DMS53 (cell line): ENCODE data around the gene CKAP5.
A peak's percentile ranks its signal among the peaks of the same experiment; 100 is the strongest.
"Not testable (repeated sequence)": the region's sequence is repeated elsewhere in the genome, so short reads cannot be mapped to it uniquely, and the experiment has no call there.

Source experiments
- DNase-seq: peaks from one replicate; lab custom pipeline; 2025; lab: John Stamatoyannopoulos, UW

The CKAP5 gene

DNA sequence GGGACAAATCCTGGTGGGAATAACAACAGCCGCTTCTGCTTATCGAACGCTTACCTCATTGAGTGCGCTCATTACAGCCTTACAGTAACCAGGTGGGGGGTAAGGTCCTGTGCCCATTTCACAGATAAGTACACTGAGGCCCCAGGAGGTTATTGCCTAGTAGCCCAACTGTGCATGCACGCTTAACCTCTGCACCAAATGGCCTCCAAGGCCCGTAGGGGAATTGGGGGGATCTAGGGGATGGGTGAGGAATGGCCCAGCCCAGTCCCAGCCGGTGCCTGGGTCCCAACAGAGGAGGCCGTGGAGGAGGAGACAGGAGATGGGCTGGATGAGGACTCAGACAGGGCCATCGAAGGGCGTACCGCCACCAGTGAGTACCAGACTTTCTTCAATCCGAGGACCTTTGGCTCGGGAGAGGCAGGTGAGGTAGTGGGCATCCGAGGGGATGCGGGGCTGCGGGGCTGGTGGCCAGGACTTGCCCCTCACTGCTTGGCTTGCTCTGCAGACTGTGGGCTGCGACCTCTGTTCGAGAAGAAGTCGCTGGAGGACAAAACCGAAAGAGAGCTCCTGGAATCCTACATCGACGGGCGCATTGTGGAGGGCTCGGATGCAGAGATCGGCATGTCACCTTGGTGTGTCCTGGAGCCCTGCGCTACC is 119.7 kb downstream of the CKAP5 start:
- no peak for DNase-seq

DNA sequence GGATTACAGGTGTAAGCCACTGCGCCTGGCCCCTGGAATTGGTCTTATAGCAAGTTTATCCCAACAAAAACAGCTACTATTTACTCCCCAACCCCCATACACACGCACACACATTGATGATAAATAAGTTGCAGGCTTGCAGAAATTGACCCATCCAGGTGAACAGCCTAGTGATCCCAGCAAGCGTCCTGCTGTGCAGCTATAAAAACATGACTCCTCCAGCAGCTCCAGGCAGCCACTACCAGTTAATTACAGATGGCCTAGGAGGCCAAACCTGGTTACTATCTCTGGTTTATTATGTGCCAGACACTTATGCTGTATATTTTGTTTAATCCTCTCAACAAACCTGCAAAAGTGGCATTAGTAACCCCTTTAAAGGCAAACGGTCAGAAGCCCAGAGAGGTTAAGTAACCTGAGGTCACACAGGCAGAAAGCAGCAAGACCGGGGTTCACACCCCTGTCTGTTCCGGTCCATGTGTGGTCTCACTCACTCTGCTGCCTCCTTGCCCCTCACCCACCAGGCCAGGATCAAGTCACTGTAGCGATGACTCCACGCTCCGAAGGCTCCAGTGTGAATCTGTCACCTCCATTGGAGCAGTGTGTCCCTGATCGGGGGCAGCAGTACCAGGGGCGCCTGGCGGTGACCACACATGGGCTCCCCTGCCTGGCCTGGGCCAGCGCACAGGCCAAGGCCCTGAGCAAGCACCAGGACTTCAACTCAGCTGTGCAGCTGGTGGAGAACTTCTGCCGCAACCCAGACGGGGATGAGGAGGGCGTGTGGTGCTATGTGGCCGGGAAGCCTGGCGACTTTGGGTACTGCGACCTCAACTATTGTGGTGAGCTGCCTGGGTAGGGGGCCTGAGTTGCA is 120.5 kb downstream of the CKAP5 start:
- no peak for DNase-seq

DNA sequence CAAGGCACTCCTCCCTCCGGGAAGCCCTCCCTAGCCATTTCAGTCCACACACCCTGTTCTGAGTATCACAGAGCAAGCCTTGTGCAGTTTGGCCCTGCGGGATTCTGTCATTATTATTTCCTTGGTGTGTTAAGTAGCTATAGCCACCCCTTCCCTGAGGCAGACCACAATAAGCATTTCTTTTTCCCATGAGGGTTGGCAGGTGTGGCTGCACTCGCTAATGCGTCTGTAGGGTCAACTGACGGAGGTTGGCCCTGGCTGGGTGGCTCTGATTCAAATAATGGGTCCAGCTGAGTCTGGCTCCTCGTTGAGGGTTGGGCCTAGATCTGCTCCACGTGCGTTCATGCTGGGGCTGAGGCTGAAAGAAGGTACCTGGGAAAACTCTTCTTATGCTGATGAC is 122.0 kb downstream of the CKAP5 start:
- no peak for DNase-seq

DNA sequence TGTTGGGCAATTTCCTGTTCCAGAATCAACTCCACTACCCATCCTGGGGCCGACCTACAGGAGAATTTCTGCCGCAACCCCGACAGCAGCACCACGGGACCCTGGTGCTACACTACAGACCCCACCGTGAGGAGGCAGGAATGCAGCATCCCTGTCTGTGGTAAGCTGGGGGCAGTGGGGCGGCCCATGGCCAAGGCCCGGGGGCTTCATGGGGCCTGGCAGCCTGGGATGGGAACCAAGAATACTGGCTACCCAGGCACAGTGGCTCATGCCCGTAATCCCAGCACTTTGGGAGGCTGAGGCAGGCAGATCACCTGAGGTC is 122.8 kb downstream of the CKAP5 start:
- DNase-seq, result no peak

DNA sequence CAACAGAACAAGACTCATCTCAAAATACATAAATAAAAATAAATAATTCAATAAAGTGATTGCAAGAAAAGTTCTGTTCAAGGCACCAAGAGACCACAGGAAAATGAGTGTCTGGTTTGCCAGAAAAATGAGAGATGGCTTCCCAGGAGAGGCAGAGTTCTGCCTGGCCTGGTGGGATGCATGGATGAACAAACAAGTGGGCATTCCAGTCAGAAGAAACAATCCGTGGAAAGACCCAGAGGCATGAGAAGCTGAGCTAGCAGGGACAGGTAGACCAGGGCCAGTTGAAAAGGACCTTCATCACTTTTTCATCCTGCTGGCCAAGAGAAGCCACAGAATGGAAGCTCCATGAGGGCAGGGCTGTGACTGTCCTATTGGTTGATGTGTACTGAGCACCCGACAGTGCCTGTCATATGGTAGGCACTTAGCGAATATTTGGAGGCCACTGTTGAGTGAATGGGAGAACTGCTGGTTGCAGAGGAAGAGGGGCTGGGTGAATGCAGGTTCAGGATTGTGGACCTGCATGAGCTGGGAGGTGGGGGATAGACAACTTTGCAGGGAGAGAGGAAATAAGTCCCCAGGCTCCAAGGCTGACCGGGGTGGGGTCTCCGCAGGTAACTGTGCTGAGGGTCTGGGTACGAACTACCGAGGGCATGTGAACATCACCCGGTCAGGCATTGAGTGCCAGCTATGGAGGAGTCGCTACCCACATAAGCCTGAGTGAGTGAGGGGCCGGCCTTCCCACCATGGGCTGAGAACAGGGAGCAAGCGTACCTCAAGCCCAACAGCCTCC is 123.3 kb downstream of the CKAP5 start:
- no peak for DNase-seq

DNA sequence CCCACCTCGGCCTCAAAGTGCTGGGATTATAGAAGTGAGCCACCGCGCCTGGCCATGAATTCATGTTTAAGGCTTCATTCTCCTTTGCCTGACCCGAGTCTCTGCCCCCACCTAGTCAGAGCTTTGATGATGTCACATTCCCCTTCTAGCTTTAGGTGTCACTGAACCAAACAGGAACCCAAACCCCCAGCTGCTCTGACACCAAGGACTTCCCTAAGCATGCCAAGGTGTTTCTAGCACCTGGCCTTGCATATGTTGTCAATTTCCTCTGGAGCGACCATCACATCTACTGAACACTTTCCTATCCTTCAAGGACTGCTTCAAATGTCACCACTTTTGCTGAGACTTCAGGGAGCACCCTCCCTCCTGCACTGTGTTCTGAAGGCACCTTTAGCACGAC is 124.8 kb downstream of the CKAP5 start:
- no peak for DNase-seq

DNA sequence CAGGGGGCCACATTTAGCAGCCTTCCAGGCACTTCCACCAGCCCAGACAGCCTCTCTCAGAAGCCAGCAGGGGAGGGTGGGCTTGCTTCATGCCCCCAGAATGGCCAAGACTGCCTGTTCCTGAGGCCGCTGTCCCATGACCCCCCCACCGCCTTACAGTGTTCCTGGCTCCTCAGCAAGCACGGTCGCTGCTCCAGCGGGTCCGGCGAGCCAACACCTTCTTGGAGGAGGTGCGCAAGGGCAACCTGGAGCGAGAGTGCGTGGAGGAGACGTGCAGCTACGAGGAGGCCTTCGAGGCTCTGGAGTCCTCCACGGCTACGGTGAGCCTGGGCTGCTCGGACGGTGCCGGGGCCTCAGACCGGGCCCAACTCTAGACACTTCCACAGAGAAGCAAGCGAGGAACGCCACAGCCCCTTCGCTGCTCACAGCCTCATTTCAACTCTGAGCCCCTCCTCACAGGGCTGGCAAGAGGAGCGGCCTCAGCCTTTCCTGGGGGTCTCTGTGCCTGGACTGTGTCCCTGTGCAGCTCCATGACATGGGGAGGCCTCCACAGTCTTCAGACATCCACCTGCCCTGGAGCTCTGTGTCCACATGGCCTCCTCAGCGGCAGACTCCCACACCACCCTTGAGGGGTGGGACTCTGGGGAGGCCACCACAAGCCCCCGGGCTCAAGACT is 126.4 kb downstream of the CKAP5 start:
- DNase-seq, result no peak

DNA sequence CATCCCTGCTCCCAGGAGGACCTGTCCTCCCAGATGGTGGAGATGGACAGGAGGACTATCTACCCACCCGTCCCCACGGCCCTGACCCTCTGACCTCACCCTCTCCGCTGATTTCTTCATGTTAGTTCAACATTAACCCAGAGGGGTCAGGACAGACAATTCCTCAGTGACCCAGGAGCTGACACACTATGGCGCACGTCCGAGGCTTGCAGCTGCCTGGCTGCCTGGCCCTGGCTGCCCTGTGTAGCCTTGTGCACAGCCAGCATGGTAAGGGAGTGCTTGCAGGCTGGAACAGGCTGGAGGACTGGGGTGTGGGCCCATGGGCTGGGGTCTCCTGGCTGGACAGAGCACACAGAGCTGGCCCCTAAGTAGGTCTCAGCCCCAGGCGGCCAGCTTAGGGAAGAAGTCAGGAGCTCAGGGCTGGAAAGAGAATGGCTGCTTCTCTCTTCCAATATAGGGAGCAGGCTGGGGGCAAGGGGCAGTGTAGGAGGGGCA is 127.0 kb downstream of the CKAP5 start, which contains the start of gene F2:
Gene F2 (plus strand): TSS at position 166 of the 495 bp plus-strand sequence. CDS start 23 bp downstream, at position 189.
- DNase-seq, result peak; percentile 28

DNA sequence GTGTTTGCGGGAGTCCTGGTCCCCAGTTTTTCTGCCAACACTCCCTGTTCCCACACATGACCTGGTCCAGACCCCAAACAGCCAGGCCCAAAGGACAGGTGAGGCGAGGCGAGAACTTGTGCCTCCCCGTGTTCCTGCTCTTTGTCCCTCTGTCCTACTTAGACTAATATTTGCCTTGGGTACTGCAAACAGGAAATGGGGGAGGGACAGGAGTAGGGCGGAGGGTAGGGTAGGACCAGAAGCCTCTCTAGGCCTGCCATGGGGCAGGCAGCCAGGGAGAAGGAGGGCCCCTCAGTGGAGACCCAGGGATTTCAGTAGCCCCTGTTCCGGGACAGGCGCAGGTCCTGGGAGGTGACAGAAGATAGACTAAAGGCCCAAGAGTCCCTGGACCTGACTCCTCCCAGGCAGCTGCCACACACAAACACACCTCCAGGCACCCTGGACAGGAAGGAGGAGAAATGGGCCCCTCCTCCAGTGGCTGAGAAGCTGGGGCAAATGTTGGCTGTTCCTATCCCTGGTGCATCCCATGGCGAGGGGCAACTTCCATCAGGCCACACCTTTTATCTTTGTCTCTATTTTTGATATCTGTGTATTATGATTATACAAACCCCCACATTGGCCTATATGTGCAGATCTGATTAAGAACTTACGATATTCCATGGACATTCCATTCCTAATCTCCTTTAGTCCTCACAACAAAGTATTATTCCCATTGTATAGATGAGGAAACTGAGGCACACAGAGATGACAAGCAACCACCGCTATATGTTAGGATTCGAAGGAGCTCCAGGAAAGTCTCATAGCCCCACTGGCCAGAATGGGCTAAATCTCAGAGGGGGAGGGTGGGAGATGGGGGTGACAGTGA is 127.7 kb downstream of the CKAP5 start:
- peak; percentile 91 for DNase-seq

DNA sequence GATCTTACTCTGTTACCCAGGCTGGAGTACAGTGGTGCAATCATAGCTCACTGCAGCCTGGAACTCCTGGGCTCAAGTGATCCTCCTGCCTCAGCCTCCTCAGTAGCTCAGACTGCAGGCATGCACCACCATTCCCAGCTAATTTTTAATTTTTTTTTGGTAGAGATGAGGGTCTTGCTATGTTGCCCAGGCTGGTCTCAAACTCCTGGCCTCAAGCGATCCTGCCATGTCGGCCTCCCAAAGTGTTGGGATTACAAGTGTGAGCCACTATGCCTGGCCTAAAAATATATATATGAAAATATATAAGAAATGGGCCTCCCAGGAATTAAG is 128.3 kb downstream of the CKAP5 start:
- DNase-seq, result not testable (repeated sequence)

DNA sequence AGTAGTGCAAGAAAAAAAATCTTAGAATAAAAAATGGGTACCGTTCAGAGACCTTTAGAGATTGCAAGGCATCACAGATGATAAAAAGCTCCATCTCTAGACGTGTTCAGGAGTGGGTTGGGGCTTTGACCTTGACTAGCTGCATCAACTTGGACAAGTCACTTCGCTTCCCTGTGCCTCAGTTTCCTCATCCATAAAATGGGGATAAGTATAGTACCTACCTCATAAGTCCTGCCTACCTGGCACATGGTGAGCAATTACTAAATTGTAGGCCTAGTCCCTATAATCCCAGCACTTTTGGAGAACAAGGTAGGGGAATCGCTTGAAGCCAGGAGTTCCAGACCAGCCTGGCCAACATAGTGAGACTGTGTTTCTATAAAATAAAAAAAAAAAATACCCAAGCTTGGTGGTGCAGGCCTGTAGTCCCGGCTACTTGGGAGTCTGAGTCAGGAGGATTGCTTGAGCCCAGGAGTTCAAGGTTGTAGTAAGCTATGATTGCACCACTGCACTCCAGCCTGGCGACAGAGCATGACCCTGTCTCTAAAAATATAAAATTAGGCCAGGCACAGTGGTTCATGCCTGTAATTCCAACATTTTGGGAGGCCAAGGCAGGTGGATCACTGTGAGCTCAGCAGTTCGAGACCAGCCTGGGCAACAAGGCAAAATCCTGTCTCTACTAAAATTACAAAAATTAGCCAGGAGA is 133.1 kb downstream of the CKAP5 start:
- DNase-seq, result no peak

DNA sequence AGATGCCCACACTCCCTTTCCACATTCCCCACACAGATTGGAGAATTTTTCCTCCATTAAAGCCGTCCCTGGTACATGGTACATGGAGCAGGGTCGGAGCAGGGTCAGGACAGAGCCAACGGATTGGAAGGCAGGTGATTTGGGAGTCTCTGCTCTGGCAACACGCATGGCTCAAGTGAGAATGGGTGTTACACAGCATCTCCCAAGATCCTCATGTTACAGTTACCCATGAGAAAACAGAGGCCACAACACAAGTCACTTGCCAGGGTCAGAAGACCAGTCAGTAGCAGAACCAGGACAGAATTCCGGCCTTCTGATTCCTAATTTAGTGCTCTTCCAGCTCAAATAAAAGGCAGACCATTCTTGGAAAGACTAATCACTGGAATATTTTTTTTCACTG is 134.8 kb downstream of the CKAP5 start:
- no peak for DNase-seq

DNA sequence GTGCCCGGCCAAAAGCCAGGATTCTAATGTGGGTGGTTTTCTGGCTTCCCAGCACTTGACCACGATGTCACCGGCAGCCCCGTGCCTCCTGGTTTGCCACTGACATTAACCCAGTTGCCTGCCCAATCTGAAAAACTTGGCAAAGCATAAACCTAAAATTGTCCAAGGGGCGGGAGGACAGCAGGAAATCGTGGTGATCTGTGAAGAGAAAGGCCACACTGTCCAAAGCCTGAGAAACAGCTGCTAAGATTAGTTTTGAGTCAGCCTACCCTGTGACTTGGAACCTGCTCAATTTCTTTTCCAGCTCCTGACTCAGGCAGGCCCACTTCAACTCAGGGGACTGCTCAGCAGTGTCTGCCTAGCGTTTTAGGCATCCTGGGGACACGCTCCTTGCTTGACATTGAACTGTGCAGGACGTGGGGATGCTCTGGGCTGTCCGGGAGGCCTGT is 135.2 kb downstream of the CKAP5 start:
- DNase-seq, result no peak

DNA sequence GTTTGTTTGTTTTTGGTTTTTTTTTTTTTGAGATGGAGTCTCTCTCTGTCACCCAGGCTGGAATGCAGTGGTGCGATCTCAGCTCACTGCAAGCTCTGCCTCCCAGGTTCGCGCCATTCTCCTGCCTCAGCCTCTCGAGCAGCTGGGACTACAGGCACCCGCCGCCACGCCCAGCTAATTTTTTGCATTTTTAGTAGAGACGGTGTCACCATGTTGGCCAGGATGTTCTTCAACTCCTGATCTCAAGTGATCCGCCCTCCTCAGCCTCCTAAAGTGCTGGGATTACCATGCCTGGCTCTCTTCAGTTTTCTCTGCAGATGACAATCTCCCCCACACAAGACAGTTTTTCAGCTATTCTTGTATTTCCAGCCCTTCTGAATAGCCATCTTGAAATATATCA is 136.7 kb downstream of the CKAP5 start:
- DNase-seq, result not testable (repeated sequence)

DNA sequence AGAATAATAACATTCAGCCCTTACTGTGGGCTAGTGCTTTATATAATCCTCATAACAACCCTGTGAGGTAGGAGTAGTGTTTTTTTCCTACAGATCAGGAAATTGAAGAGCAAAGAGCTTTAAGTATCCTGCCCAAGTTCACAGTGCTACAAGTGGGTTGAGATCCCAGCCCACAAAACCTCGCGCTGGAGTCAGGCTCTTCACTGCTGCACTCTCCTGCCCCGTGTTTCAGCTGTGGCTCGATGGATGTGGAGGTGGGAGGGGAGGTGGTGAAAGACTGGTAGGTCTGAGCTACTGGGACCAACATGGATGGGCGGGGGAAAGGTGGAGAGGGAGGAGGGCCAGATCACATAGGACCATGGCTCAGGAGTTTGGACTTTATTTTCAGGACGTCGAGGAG is 139.2 kb downstream of the CKAP5 start:
- no peak for DNase-seq

DNA sequence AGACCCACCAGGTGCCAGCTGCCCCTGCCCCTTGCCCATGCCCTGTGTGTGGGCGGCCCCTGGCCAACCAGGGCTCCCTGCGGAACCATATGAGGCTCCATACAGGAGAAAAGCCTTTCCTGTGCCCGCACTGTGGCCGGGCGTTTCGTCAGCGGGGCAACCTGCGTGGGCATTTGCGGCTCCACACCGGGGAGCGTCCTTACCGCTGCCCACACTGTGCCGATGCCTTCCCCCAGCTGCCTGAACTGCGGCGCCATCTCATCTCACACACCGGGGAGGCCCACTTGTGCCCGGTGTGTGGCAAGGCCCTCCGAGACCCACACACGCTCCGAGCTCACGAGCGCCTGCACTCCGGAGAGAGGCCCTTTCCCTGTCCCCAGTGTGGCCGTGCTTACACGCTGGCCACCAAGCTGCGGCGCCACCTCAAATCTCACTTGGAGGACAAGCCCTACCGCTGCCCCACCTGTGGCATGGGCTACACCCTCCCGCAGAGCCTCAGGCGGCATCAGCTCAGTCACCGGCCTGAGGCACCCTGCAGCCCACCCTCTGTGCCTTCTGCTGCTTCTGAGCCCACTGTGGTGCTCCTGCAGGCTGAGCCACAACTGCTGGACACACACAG is 140.9 kb downstream of the CKAP5 start:
- no peak for DNase-seq

DNA sequence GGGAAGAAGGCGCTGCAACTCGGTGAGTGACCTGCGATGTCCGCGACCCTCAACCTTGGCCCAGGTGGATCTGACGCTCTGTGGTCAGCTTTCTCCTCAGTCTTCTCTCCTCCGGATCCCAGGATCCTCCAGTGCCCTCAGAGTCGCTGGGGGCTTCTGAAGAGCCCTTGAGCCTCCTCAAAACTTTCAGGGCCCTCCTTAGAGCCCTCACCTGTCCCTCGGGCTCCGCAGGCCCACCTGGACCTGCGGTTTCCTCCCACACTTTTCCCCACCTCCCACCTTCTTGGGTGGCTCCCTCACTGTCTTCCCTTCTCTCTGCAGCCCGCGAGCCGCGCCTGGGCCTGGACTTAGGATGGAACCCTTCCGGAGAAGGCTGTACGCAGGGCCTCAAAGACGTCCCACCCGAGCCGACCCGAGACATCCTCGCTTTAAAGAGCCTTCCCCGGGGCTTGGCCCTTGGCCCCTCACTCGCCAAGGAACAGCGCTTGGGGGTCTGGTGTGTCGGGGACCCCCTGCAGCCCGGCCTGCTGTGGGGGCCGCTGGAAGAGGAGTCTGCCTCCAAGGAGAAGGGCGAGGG is 144.9 kb downstream of the CKAP5 start:
- DNase-seq, result peak; percentile 32

DNA sequence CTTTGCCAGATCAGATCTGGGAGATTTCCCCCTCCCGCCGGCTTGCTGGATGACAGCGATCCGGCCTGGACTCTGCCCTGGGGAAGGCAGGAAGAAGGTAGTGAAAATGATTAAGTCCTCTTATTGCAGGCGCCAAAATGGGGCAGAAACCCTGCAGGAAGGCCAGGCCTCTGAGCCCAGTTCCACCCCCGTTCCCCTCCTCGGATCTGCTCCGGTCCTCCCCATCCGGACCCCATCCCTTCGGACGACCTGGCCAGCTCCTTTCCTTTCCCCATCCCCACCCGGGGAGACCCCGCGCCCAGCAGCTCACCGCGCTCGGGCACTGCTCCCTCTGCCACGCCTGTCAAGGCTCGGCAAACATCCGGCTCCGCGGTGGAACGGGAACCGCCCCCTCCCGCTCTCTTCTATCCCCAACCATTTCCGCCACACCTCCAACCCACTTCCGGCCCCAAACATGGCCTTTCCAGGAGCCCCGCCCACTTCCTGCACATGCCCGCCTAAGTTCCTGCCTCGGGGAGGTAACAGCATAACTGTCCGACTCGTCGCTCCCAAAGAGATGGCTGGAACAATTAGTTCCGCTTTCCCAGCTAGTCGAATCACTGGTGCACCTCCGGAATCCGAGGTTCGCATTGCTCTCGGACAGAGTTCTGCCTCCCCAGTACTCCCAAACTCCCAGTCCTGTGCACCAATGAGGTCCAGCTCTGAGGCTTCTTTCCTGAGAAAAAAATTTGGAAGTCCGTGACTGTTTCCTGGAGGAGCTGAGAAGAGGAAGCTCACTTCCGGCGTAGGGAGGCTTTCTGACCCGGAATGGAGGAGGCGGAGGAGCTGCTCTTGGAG is 145.6 kb downstream of the CKAP5 start, which contains the start of the genes ARHGAP1 and ZNF408:
Gene ARHGAP1 (minus strand): TSS at position 379 of the 837 bp plus-strand sequence. CDS start 4,512 bp downstream, outside the sequence.
Gene ZNF408 (plus strand): TSS at position 791 of the 837 bp plus-strand sequence. CDS start 17 bp downstream, at position 808.
- DNase-seq, result peak; percentile 99
